Ishikawa (cell line): ENCODE data around the gene SRL.

Experiments used
- CREB1 ChIP-seq: IDR thresholded peaks from 2 replicates; pipeline ENCODE4 v1.6.1; 2012; ENCODE audit warnings: low read depth
- RAD21 ChIP-seq: IDR thresholded peaks from 2 replicates; pipeline ENCODE4 v1.6.1; 2012; ENCODE audit warnings: low read depth

DNA sequence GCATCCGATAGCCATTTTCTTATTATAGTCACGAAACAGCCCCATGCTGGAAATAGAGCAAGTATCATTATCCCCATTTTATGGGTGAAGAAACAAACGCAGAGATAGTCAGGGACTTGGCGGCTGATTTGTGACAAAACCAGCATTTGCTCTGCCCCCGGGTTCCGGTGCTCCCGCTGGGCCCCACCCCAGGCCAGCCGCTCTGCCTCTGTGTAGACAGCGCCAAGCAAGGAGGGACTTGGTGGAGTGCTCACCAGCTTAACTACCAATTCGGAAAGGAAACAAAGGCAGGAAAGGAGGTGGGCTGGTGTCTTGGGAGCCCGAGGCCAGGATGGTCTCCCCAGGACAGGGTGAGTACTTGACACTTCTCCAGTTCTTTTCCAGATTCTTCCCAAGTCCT lies 10.0 kb downstream of the SRL start:
- TF ChIP-seq RAD21 (no peak), CREB1 (no peak)
